ENCODE data around the gene PLPP4.

The PLPP4 gene

DNA sequence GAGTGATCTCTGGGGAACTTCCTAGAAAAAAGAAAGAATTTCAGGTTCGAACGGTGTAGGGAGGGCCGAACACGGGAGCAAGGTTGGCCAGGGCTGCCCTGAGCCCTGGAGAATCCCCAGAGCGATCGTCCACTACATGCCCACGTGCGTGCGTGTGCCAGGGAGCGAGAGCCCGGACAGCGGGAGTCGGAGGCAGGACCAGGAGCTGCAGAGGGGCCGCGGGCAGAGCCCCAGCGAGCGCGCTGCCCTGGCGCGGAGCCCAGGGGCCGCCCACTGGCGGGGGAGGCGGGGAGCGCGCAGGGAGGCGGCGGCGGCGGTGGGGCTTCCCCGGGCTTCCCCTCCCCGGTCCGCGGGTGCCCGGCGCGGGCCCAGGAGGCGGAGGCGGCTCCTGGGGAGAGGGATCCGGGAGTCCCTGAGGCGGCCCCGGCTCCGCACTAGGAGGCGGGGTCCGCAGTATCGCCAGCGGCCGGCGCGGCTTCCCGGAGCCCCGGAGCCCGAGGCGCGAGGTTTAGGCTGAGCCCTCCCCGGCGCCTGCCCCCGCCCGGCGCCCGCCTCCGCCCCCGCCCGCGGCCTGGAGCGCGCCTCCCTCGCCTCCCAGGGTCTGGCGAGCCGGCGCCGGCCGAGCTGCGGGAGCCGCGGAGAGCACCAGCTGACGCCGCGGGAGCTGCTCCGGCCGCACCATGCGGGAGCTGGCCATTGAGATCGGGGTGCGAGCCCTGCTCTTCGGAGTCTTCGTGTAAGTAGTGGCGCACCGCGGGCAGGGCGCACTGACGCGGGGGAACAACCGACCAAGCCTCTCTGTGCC is at the start of gene PLPP4:
Gene PLPP4, plus strand, starts transcription at position 602 of the 805 bp plus-strand sequence. Its CDS starts 79 bp downstream, at position 681.
- no peak for DNase-seq

DNA sequence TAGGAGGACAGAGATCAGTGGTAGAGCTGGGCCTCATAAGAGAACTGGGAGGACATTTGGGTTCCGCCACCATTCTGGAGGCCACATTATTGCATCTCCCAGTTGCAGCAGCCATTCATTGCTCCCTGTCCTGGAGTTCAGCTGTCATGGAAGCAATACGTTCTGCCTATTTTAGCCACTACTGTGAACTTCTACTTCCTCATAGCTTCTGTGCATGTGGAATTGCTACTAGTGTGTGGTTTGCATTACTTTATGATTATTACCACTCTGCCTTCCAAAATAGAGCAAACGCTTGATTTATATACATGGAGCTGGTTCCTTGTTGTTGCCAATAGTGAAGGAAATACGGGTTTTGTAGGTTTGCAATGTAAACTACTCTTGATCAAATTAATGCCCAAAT is 47.2 kb upstream of the PLPP4 start:
- no peak for DNase-seq

DNA sequence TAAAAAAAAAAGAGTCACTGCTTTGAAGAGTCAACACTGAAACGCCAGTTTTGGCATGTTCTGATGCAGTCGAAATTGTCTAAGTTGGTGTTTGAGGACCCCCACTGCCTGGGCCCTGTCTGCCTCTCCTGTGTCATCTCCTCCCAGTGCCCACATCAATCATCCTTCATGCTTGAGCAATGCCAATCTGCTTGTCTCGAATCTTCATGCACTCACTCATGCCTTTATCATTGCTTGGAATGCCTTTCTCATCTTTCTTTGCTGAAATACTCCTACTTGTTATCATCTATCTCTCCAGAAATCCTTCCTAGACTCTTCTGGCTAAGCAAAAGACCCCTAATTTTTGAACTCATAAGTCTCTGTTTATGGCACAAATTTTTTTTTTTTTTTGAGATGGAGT is 42.1 kb upstream of the PLPP4 start:
- DNase-seq = no peak

DNA sequence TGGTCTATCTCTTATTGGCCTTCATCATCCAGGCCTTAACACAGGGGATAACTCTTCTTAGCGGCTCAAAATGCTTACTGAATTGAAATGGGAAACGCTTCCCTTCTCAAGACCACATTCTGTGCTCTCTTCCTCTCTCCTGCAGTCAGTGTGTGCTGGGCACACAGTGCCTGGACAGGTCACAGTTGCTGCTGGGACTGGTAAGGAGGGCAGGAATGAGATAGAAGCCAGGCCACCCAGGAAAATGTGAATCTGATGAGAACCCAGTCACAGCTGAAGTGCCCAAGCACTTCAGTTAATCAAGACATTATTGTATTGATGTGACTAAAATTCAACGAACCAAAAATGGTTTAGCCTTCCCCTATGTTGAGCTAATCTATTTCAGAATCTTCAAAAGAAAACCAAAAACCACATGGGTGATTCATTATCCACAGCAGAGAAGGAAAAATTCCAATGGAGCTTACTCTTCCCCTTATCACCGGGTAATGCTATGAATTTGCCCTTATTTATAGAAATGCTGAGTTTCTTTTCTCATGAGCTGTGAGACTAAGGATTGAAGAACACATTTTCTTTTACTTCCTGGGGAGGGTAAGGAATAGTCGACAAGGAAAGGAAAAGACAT is 41.2 kb upstream of the PLPP4 start:
- DNase-seq = no peak

DNA sequence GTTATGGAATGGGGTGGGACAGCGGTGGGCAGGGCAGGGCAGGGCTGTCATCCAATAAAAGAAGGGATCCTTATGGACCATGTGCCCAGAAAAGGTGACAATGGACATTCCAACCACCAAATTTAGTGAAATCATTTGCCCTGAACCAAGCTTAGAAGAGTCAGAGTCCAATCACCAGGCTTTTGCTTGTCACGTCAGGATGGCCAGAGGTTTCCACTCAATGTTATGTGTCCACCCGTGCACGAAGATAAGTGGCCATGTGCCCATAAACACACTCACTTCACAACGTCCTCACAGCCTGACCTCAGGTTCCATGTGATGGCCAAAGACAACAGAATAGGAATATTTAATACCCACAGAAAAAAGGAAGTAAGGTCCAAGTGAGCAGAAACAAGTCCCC is 36.6 kb upstream of the PLPP4 start:
- DNase-seq = no peak

DNA sequence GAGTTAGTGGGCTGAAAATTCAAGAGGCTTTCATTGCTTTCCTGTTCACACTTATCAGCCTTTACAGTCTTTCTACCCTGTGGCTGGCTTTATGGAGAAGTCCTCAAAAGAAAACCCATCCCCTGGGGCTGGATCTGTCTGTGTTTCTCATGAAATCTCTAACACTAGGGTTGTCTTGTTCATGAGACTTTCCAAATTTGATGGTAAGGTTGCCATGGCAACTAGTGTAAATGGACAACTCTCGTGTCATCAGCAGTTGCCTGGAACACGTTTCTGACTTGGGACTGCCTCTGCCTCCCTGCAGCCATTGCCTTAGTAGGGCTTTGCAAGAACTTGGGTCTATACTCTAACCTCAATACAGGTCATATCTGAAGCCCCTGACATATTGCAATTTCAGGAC is 35.8 kb upstream of the PLPP4 start:
- DNase-seq = no peak

DNA sequence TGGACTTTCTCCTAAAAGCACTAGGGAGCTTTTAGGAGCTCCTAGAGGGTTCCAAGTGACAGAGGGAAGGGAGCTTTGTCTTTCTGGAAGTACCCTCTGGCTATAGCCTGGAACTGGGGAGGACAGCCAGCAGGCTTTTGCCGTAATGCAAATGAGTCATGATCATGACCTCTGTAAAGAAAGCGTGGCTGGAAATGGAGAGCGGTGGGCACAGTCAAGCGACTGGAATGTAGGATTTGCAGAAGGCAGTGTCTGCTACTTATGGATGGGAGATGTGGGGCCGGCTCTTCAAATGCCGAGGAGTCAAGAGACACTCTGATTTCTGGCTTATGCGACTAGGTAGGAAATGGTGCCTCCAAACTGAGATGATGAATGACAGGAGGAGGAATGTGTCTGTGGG is 34.6 kb upstream of the PLPP4 start:
- DNase-seq = no peak

DNA sequence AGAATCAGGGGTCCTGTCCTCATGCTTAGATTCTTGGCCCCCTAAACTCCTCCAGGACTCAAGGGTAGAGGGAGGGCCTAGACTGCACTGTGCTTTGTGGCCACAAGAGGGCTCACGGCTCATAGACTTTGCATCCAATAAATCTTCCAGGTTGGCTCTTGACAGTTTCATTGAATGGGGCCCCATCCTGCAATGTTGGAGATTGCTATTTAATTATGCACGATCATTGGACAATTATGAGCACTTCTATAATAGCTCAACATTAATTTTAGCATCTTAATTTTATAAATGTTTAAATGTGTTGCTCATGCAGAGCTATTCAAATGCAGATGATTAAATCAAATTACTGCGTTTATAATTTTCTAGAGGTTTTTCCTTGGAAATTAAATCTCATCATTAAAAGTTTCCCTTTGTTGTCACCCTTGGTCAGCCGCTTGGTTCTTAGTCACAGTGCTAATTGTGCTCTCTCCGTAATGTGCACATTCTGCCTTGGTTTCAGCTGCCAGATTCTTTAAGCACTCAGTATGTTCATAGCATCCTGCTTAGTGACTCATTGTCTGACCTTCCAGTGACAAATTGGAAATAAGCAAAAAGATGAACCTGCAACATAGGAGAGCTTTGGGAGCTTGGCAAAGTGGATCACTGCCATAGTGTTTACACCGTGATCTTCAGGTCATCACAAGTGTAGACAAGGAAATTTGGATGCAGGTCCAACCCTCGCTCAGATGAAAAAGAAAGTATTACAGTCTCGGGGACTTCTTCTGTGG is 33.4 kb upstream of the PLPP4 start:
- no peak for DNase-seq

DNA sequence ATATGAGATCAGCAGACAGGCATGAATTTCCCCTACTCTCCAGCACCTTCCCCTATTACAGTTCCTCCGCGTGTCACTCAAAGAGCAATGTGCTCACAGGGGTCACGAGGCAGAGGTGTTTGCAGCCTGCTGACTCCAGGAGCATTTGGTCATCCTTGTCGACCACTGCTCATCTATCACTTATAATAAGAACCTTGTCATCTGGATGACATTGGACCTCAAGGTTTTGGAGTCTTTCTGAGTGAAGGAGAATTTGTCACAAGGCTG is 32.9 kb upstream of the PLPP4 start:
- no peak for DNase-seq

DNA sequence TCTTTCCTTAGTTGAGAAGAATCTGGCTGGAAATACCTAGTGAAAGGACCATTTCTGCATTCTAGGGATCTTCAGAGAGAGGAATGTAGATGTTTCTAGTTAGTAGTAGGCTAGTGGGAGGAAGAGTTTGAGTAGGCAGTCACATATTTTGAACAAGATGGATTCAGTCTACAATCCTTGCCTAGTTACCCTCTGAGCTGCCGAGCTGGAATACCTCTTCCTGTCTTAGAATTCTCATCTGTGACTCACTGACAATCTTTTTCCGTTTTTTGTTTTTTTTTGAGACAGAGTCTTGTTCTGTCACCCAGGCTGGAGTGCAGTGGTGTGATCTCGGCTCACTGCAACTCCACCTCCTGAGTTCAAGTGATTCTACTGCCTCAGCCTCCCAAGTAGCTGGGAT is 30.7 kb upstream of the PLPP4 start:
- DNase-seq = no peak

DNA sequence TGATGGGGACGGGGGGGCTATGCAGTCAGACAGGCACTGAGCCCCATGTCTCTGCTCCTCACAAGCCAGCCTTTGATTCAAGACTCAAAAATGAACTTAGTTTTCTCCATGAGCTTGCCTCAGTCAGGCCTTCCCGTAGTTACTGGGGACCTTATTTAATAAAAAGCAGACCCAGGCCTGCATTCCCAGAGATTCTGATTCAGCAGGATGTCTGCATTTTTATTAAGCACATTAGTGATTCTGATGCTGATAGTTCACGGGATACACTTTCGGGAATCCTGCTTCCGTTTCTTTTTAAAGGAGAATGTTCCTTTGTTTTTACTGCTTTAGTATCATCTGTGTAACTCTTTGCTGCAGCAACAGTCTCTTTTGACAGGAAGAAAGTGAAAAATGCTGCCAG is 28.3 kb upstream of the PLPP4 start:
- no peak for DNase-seq

DNA sequence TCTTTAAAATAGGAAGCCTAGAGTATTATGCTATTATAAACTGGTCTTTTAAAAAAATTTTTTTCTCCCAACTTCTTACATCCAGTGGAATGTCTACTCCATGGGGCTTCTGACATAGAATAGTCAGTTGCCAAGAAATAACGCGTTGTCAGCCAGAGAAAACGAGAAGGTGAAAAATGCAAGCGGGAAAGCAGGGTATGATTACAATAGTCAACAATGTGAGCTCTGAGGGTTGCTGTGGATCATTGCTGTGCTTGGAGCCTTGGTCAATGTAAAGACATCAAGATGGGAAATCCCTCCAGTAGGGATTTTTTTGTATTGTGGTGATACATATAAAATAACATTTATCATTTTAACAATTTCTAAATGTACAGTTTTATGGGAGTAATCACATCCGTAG is 27.6 kb upstream of the PLPP4 start:
- DNase-seq = no peak

DNA sequence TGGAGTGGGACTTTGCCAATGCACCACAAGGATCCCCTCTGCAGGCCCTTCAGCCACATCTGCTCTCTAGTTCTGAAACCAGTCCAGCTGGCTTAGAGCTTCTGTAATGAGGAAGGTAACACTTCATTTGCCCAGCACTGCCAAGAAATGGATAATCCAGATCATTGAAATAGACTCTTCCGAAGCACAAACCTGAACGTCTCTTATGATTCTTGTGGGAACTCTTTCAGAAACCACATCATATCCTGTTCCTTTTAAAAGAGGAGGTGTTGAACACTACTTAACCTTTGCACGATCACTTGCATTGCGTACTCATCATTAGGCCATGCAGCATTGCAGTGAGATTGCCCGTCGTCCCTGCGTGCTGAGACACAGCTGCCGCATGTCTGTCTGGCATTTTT is 25.8 kb upstream of the PLPP4 start:
- no peak for DNase-seq

DNA sequence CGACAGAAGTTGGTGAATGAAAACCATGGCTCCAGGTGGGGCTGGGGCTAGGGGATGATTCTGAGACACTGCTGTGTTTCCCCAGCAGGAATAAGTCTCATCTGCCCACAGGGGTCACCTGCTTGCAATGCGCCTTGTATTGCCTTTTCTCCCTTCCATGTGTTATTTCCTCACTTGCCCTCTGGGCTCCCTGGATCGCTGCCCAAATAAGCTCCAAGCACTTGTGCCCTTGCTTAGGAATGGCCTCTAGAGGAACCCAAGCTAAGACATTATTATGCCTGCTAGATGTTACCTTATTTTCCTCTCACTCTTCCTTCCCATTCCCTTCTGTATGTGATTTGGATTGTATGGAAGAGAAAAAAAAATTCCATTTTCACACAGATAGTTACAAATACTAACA is 24.8 kb upstream of the PLPP4 start:
- no peak for DNase-seq

DNA sequence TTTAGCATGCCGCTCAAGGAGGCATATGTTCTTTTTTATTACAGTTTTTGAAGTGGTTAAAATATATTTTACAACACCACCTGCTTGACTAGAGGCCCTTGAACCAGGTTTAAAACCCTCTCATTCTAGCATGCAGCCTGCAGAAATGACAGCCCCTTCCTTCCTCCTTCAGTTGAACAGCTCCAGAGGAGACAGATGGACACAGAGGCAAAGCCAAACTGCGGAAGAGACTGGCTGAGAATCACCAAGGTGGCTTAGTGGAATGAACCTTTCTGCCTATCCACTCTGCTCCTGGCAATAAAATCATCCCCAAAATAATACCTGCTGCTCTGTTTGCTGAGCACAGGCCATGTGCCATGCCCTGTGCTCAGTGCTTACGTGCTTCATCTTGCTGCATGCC is 23.9 kb upstream of the PLPP4 start:
- no peak for DNase-seq

DNA sequence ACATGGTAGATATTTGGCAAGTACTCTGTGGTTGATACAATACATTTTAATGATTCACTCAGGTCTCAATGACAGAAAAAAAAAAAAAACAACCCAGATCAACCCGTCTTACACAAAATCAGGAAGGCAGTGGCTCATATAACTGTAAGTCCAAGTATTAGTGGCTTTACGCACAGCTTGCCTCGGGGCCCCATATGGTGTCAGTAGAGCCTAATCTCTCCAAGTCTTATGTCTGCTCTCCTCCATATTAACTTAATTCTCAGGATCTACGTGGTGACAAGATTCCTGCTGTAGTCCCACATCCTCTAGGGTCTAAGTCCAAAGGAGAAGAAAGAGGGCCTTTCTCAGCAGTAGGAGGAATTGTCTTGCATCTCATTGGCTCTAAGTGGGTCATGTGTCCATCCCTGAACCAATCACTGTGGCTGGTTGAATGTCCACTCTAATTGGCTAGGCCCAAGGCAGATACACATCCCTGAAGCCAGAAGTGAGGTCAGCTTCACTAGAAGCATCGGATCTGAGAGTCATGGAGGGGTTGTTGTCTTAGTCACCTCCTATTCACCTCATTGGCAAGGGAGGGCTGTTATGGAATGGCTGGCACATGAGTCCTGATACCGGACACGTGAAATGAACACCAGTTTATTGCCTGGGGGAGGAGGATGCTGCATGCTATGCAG is 20.5 kb upstream of the PLPP4 start:
- no peak for DNase-seq

DNA sequence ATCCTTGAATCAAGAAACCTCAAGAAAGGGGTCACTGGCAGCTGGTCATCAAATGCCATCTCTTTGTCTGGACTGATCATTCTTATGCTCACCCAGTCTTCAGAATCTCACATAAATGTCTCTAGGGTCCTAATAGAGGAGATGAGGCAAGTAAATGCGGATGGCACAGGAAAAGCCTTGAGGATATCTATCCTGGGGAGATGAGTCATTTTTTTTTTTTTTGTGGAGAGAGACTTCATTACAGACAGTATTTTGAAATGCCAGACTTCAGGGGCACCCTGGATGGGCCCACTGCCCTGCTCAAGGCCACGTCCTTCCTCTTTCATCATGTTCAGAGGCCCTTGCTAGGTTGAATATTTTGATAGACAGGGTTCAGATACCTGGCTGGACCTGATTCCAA is 19.5 kb upstream of the PLPP4 start:
- no peak for DNase-seq

DNA sequence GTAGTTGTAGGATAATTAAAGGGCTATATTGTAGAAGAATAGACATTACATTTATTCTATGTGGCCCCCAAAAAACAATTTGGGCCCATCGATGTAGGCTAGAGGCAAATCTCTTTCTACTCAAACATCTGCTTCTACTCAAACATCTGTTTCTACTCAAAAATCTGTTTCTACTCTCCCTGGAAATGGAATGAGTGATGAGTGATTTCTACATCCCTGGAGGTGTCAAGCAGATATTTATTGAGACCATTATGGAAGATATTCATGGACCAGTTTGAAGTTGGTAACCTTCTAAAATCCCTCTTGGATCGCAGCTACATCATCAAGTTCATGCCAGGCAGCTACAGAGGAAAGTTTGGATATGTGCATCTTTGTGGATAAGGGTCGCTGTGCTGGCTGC is 5.1 kb upstream of the PLPP4 start:
- DNase-seq = no peak

DNA sequence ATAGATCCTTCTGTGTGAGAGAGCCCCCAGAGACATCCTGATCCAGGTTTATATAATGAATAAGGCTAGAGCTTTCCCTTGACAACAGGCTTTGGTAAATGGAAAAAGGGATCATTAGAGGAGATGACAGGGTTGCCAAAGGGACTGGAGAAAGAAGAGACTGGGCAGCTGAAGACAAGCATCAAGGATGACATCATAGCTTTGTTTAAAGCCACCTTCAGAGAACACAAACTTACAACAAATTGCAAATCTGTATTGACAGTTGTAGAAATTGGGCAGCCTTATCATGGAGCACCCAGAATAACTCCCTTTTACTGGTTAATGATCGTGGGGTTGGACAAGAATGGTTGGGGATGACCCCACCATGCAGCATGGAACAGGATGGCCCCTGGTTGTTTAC is 3.7 kb upstream of the PLPP4 start:
- DNase-seq = no peak

DNA sequence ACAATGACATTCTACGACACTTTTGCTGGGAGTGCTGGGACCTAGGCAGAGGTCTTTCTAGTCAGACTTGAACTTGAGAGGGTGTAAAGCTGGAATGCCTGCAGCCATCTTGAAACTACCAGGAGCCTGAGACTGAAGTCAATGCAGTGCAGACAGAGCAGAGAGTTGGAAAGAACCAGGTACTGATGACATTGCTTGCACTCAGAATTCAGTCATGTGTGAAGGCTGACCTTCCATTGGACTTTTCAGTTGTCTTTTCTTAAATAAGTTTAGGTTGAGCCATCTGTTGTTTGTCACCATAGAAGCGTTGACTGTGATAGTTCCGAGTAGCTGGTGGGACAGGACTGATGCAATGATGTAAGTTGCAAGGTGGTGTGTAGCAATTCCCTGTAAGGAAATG is 3.1 kb upstream of the PLPP4 start:
- no peak for DNase-seq

DNA sequence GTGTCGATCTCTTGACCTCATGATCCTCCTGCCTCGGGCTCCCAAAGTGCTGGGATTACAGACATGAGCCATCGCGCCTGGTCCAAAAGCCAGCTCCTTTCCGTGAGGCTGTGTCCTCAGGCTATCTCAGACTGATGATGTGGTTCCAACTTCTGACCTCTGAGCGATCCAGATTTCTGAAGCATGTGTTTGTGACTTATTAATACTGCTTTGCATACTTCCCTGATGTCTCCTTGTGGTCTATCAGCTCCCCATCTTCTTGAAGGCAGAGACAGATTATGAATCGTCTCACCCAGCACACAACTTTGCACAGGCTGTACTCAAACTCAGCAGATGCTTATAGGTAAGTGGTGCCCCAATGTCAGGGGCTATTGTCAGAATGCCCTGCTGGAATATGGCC is 2.0 kb upstream of the PLPP4 start:
- no peak for DNase-seq

DNA sequence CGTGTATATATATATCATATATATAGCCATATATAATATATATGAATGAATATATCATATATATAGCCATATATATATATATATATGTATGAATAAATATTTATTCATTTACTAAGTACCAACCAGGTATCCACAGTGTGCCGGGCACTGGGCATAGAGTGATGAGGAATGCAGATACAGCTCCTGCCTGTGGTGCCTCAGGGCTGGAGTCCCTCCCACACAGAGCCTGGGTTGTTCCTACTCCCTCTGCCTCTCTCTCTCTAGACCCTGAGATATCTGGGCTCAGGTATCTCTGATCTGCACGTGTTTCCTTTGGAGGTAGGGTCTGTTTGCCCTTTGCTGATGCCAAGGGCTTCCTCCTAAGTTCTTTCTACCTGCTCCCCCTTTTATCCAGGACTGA is 1.4 kb upstream of the PLPP4 start:
- no peak for DNase-seq

DNA sequence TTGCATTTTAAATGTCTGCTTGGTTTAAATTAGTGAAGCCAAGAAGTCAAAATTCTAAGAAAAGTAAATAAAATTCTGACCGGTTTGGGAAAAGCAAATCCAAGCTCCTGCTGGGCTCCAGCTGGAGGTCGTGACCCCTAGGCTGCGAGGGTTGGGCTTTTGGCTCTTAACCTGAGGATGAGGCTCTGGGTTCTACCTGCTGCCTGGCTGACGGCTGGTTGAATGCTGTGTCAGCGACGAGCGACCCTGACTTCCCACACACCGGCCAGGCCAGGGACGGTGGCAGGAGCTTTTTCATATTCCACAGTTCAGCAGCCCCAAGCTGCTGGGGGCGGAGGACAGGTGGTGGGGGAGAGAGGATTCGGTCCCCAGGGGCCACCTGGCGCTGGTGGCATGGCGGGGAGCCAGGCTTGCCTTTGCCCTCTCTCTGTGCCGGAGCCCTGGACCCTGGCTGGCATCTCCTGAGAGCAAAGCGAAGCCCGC is 843 bp upstream of the PLPP4 start:
- DNase-seq = no peak

All from CD4-positive, alpha-beta T cell treated with Interleukin-17A for 4 hours (primary cell).